ENCODE results near the gene CHMP4A.
"Not testable (repeated sequence)": the region's sequence is repeated elsewhere in the genome, so short reads cannot be mapped to it uniquely, and the experiment has no call there.

The CHMP4A gene

GRCh38 chr14:24246765-24247212 lies 33.5 kb upstream of the CHMP4A start:
- no peak for TF ChIP-seq CTCF (IDR thresholded peaks at IDR 0.05; ENCODE audit: insufficient read depth, low read depth, low read length, missing control alignments)
- DNase-seq (ENCODE audit: low read depth), result no peak
- H3K4me3 ChIP-seq (ENCODE audit: low read length), result no peak overlapping the region

GRCh38 chr14:24245350-24245749 lies 32.1 kb upstream of the CHMP4A start:
- not testable (repeated sequence) for DNase-seq (ENCODE audit: low read depth); H3K4me3 ChIP-seq (ENCODE audit: low read length)

GRCh38 chr14:24243336-24243836 lies 30.1 kb upstream of the CHMP4A start:
- no peak for TF ChIP-seq CTCF (IDR thresholded peaks at IDR 0.05; ENCODE audit: insufficient read depth, low read depth, low read length, missing control alignments)
- peak; percentile 41 for DNase-seq (ENCODE audit: low read depth)
- H3K4me3 ChIP-seq (ENCODE audit: low read length), result peak overlapping the region; percentile 91

- peak; percentile 45 for TF ChIP-seq CTCF (IDR thresholded peaks at IDR 0.05; ENCODE audit: insufficient read depth, low read depth, low read length, missing control alignments)
- peak; percentile 94 for DNase-seq (ENCODE audit: low read depth)
- H3K4me3 ChIP-seq (ENCODE audit: low read length), result peak overlapping the region; percentile 91
Observed at GRCh38 chr14:24241829-24242443, 28.6 kb upstream of the CHMP4A start.

GRCh38 chr14:24240110-24240918 lies 27.0 kb upstream of the CHMP4A start:
- no peak for DNase-seq (ENCODE audit: low read depth)
- TF ChIP-seq CTCF (IDR thresholded peaks at IDR 0.05; ENCODE audit: insufficient read depth, low read depth, low read length, missing control alignments), result no peak
- H3K4me3 ChIP-seq (ENCODE audit: low read length), result peak overlapping the region; percentile 21

- no peak overlapping the region for H3K4me3 ChIP-seq (ENCODE audit: low read length)
- no peak for TF ChIP-seq CTCF (IDR thresholded peaks at IDR 0.05; ENCODE audit: insufficient read depth, low read depth, low read length, missing control alignments)
- no peak for DNase-seq (ENCODE audit: low read depth)
Observed at GRCh38 chr14:24238527-24239037, 25.3 kb upstream of the CHMP4A start.

GRCh38 chr14:24238123-24238522 lies 24.8 kb upstream of the CHMP4A start:
- TF ChIP-seq CTCF (IDR thresholded peaks at IDR 0.05; ENCODE audit: insufficient read depth, low read depth, low read length, missing control alignments), result no peak

More at GRCh38 chr14:24238123-24238522, 24.8 kb upstream of the CHMP4A start:
- DNase-seq (ENCODE audit: low read depth), result peak; percentile 95
- no peak overlapping the region for H3K4me3 ChIP-seq (ENCODE audit: low read length)

Data from epithelial cell of esophagus (primary cell).